OCI-M1 (cell line): ENCODE measurements around the gene ATP5PD.
"Not testable (repeated sequence)": the region's sequence is repeated elsewhere in the genome, so short reads cannot be mapped to it uniquely, and the experiment has no call there.

ENCODE experiments used
- DNase-seq: peaks from one replicate; lab custom pipeline; 2025; lab: John Stamatoyannopoulos, UW

The ATP5PD gene

DNA sequence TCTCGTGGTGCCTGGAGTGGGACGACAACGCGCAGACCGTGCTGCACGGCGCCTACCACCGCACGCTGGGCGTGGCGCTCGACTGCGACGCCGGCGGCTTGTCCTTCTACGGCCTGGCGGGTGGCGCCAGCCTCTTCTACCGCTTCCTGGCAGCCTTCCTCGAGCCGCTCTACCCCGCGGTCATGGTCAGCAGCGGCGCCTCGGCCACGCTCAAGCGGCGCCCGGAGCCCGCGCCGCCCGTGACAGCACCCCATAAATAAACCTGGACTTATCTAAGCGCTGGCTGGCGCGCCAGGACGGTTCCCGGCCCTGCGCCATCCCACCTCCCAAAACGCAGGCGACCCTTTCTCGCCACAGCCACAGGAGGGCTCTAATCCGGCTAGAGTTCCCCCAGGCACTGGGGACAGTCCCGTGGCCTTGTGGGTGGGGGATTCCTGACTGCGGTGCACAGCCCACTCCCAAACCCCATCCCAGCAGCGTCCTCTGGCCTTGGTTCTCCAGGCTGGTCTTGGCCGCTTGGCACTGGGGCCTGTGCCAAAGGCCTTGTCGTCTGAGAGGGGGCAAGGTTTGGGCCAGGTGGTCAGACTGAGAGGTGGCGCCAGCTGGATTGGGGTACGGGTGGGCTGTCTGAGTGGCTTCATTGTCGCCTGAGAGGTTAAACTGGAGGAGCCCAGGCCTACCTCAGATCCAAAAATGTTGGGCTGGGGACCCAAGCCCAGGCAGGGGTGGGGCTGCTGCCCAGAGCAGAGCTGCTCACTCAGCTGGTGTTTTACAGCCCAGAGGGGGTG lies 30.9 kb upstream of the ATP5PD start:
- DNase-seq: peak; percentile 46

- no peak for DNase-seq
These were observed 30.3 kb upstream of the ATP5PD start for GRCh38 chr17:75077072-75077495.

GRCh38 chr17:75075597-75076336 lies 29.0 kb upstream of the ATP5PD start:
- no peak for DNase-seq

- peak; percentile 15 for DNase-seq
These were observed 27.8 kb upstream of the ATP5PD start for GRCh38 chr17:75074532-75074931.

DNA sequence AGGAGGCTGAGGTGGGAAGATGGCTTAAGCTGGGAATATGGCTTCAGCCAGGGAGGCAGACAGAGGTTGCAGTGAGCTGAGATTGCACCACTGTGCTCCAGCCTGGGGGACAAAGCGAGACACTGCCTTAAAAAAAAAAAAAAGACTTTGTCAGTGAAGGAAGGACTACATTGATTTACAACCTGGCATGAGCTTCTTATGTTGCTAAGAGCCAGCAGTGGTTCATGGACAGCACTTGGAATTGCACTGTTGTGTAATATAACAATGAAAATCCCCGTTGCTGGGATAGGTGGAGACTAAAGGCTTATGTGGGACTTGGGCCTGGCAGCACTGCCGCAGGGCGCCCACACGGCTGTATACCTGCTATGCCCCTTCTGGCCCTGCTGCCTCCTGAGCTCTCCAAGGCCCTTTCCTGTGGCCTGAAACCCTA lies 26.9 kb upstream of the ATP5PD start:
- DNase-seq: no peak

- DNase-seq: not testable (repeated sequence)
These were observed 26.1 kb upstream of the ATP5PD start for GRCh38 chr17:75072909-75073308.

GRCh38 chr17:75071478-75072271 lies 24.9 kb upstream of the ATP5PD start:
- peak; percentile 45 for DNase-seq

DNA sequence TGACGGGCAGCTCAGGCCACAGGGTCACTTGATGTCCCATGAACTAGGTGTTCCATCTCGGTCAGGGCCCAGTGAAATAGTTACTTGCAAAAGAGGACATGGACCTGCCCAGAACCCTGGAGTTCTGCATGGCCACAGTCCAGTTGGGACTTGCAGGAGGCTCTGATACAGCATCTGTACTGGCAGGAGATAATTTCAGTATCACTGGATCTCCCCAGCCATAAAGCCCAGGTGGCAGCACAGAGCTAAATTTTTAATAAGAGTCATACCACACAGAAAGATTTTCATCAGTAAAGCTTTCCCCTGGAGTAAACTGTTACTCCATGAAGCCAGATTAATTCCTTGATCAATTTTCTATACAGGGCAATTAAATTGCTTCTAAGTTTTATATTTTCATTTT lies 23.0 kb upstream of the ATP5PD start:
- DNase-seq: peak; percentile 56

- DNase-seq: no peak
These were observed 22.0 kb upstream of the ATP5PD start for GRCh38 chr17:75068750-75069149.

DNA sequence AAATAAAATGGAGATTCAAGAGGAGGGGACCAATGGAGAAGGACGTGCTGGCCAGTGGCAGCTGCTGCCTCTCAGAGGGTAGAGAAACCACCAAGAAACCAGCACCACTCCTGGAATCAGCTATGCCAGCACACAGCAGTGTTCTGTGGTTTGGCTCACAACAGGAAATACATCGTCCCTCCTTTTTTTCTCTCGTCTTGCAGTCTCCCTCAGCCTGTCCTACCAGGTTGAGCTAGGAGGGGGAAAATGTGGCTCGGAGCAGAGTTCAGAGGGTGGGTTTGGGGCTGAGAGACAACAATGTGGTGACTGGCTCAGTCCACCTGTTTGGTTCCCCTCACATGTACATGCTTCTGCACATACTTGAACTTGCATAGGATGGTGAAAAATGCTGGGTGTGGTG lies 21.1 kb upstream of the ATP5PD start:
- no peak for DNase-seq

GRCh38 chr17:75065562-75066151 lies 18.9 kb upstream of the ATP5PD start:
- DNase-seq: no peak

DNA sequence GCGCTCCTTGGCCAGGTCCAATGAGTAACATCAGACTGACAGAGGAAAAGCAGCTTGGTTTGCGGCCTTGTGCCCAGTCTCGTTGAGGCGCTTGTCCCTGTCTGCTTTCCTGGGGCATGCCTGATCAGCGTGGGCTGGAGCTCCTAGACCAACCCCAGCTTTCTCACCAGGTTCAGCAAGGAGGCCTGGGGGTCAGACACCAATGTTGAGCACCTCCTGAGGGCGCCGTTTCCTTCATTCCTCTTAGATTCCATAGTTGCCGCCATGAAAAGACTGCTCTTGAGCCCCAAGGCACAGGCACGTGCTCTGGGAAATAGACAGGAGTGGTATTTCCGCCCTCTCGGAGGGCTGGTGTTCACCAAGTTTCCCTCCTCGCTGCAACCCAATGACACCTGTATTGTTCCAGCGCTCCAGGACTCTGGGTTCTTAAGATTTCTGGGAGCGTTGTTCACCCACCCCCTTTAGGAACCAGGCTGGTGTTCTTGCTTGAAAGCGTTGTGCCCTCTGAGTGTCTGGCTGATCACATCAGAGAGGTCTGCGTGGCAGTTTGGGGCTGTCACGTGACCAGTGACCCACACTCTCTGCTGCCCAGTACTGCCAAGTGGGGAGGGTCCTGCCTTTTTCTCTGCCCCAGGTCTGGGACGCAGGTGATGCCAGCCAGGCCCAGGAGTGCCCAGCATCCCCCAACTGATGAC lies 18.2 kb upstream of the ATP5PD start:
- no peak for DNase-seq

GRCh38 chr17:75064460-75064859 lies 17.7 kb upstream of the ATP5PD start:
- DNase-seq: no peak

- DNase-seq: no peak
These were observed 17.3 kb upstream of the ATP5PD start for GRCh38 chr17:75064040-75064439.

DNA sequence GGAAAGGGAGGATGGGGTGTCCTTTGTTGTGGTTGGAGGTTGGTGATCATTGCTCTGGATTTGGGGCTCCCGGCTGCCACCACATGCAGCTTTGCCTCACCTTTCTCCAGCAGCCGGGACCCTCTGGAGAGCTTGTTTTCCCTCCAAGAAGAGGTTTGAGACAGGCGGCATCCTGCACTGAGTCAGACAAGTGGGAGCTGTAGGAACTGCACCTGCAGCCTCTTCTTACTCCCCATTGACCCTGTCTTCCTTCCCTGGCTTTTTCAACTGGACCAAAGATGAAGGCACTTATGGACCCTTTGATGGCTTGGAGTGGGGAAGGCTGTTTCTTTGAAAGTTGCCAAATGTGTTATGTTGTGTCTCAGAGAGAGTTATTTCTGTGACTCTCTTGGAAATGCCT lies 16.9 kb upstream of the ATP5PD start:
- no peak for DNase-seq

GRCh38 chr17:75063201-75063600 lies 16.4 kb upstream of the ATP5PD start:
- no peak for DNase-seq

DNA sequence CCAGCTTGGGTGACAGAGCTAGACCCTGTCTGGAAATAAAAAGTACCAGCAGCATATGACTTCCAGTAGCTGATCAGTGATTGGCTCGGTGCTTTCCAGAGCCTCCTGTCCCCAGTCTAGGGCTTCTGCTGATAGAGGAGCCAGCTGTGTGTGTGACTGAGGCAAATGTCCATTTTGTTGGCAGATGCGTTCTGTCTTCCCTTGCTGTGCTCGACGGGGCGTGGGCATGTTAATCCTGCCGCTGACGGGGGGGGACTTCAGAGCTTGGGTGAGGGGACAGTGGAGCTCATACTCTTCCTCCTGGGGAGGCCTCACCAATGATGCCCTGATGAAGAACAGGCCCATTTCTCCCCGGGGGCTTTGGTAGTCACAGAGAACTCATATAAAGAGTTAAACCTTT lies 14.8 kb upstream of the ATP5PD start:
- no peak for DNase-seq

- no peak for DNase-seq
These were observed 14.3 kb upstream of the ATP5PD start for GRCh38 chr17:75061055-75061438.

DNA sequence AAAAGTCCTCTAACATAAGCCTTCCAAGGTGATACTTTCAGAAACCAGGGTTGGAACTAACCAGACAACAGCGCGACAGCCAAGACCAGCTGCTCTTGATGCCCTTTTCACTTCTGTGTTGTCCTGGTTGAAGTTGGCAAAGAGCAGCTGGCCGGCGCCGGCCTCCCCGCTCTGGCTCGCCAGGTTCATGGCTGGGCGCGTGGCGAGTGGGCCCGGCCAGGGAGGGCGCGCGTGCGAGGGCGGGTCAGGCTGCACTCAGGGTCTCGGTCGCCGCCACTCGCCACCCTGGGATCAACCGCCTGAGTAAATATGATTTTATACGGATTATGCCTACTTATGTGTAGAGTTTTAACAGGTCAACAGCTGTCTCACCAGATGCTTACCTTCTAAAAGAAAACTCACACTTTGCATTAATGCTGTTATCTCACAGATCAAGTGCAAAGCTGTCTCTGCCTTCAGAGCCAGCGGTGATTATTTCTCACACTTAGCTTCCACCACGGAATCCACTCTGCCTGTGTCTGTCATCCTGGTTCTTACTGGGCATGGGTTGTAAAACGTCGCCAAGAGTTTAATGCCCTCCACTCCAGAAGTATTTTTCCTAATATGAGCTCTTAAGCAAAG lies 13.8 kb upstream of the ATP5PD start:
- DNase-seq: no peak

- DNase-seq: peak; percentile 31
These were observed 12.9 kb upstream of the ATP5PD start for GRCh38 chr17:75059369-75060345.
